ENCODE measurements around the gene NFKB2.
A peak's percentile ranks its signal among the peaks of the same experiment; 100 is the strongest.

NFKB2 gene

DNA sequence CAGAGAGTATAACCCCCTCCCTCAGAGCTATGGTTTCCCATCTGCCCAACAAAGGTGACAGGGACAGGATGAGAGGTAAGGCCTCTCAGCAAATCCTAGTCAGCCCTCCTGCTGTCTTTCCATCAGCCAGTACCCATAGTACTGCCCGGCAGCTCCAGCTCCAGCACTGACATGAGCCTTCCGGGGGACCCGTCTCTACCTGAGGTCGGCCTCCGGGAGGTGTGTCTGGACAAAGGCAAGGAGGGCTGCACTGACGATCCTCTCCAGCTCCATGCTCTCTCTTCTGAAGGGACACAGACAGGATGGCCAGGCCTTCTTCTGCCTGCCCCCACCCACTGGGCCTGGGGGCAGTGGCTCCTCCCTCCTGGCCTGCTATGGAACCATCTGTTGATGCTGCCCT lies 29.4 kb downstream of the NFKB2 start:
- DNase-seq: no peak

DNA sequence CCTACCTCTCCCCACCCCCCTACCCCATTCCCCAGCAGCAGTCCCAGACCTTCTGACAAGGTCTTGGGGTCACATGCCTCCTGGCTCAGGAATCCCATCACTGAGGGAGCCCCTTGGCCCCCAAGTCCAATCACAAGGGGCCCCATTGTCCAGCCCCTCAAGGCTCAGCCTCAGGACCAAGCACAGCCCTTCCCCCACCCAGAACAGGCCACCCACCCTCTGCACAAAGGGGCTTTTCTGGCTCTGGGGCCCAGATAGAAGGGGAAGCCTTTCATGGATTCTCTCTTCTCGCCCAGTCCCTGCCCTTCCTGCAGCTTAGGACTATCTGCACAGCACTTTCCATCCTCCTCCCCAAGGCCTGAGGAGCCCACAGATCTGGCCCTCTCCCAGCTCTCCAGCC lies 29.9 kb downstream of the NFKB2 start:
- no peak for DNase-seq

DNA sequence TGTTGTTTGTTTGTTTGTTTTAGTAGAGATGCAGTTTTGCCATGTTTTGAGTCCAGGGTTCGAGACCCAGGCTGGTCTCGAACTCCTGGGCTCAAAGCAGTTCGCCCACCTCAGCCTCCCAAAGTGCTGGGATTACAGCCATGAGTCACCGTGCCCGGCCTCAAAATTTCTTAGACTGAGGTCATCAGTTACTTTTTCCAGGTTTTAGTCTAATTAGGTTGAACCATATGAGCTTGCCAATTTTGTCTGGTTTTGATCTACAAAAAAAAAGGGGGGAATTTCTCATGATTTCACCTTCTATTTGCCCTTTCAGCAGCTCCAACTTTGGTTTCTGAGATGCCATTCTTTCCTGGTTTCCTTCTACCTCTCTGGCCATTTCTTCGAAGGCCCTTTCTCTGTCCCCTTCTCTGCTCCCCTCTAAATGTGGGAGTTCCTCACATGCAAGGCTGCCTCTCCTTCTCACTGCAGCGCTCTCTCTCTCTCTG lies 31.3 kb downstream of the NFKB2 start:
- no peak for DNase-seq

GRCh38 chr10:102429468-102429867 lies 34.0 kb downstream of the NFKB2 start:
- DNase-seq: no peak

DNA sequence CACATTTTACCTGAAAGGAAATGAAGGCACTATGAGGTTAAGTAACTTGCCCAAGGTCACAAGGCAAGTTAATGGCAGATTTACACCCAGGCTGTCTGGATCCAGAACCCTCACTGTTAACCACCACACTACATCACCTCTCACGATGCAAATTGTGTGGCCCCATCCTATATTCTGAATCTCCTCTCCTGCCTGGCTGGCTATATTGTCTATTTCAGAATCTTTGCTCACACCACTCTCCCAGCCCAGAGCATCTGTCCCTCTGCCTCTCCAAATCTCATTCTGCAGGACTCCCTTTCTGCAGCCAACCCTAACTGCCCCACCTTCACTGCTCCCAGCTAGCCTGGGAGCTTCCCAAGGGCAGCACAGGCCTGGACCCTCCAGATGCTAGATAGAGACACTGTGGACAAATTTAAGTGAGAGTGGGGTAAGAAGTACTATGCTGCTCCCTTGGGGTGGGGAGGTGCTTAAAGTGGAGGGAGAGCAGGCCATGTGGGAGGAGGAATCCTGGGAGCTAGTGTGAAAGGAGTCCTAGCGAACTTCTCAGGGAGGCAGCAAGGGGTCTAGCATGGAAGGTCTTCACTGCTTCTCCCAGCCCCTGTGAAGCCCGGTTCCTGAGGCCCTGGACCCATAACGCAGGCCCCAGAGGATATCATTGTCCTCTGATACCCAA lies 36.1 kb downstream of the NFKB2 start:
- DNase-seq: no peak

- DNase-seq: peak; percentile 85
Measured at GRCh38 chr10:102432162-102432950, 36.9 kb downstream of the NFKB2 start, which contains the start of gene CUEDC2. CUEDC2 (minus strand) TSS chr10:102432574; CDS start chr10:102425188, 7,386 bp downstream.

DNA sequence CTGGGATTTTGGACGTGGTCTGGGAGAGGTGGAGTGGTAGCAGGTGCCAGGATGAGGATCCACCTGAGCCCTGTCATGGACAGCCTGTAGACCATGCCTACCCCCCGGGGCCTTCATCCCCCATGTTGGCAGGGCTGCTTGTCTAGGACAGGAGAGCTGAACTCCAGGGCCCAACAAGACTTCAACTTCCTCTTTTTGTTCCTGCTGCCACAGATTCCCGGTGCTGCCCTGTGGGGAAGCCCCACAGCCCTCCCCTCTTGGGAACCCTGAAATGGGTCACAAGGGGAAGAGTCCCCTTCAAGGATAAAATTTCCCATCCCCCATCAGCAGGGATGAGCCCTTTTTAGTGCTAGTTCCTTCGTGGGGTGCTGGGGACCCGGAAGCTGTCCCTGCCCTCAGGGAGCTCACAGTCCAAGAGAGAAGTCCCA lies 38.1 kb downstream of the NFKB2 start:
- no peak for DNase-seq

- DNase-seq: no peak
Measured at GRCh38 chr10:102434394-102435132, 39.1 kb downstream of the NFKB2 start.

GRCh38 chr10:102435133-102435497 lies 39.6 kb downstream of the NFKB2 start:
- no peak for DNase-seq

DNA sequence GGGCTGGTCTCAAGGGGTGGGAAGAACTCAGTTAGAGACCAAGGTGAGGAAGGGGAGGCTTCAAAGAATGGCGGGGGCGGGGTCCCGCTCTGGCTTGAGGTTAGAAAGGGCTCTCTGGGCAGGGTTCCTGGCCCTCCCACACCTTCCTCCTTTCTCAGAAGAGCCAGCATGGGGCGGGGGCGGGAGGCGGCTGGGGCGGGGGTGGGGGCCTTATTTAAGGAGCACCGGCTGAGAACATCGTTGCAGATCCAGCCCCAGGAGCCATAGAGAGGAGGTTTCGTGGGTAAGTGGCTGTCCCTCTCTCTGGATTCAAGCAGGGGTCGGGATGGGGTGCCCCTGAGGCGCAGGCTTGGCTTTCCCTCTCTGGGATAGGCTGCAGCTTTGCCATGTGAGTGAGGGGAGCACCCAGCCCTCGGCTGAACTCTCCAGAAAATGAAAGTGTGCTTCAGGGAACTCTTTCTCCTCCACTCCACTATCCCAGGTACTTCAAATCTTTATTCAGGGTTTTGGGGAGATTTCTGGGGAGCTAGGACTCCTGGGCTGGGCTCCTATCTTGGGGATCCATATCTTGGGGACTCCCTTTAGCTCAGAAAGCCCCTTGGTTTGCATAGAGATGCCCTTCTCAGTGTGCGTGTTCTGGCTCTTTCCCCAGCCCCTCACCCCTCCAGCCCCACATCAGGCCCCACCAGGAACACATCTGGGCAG lies 40.2 kb downstream of the NFKB2 start:
- DNase-seq: peak; percentile 11

GRCh38 chr10:102436312-102436711 lies 40.8 kb downstream of the NFKB2 start:
- DNase-seq: no peak

GRCh38 chr10:102437515-102437914 lies 42.0 kb downstream of the NFKB2 start:
- no peak for DNase-seq

GRCh38 chr10:102438374-102438773 lies 42.9 kb downstream of the NFKB2 start:
- no peak for DNase-seq

GRCh38 chr10:102444851-102445250 lies 49.3 kb downstream of the NFKB2 start:
- DNase-seq: no peak

DNA sequence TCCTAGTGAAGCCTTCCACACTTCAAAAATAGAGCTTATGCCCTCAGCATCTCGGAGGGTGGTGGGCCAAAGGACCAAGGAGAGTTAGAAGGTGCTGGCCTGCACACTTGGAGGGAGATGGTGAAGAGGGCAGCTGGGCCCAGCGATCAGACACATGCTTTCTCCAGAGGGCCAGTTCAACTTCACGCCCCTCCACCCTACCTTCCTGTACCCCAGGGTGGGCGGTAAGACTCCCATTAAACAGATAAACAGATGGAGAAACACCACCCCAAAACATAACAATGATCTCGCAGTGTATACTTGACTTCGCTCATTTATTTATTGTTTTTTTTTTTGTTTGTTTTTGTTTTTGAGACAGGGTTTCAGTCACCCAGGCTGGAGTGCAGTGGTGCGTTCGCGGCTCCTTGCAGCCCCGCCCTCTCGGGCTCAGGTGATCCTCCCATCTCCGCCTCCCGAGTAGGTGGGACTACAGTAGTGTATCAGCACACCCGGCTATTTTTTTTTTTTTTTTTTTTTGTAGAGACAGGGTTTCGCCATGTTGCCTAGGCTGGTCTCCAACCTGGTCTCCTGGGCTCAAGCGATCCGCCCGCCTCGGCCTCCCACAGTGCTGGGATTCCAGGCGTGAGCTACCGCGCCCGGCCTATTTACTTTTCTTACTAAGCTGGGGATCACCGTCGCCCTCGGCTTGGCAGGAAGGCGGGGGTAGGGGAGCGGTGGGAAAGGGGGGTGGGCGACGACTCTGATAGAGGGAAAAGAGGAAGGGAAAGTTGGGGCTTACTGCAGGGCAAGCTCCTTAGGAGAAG lies 54.0 kb downstream of the NFKB2 start:
- DNase-seq: peak; percentile 58

- no peak for DNase-seq
Measured at GRCh38 chr10:102450124-102450373, 54.5 kb downstream of the NFKB2 start.

DNA sequence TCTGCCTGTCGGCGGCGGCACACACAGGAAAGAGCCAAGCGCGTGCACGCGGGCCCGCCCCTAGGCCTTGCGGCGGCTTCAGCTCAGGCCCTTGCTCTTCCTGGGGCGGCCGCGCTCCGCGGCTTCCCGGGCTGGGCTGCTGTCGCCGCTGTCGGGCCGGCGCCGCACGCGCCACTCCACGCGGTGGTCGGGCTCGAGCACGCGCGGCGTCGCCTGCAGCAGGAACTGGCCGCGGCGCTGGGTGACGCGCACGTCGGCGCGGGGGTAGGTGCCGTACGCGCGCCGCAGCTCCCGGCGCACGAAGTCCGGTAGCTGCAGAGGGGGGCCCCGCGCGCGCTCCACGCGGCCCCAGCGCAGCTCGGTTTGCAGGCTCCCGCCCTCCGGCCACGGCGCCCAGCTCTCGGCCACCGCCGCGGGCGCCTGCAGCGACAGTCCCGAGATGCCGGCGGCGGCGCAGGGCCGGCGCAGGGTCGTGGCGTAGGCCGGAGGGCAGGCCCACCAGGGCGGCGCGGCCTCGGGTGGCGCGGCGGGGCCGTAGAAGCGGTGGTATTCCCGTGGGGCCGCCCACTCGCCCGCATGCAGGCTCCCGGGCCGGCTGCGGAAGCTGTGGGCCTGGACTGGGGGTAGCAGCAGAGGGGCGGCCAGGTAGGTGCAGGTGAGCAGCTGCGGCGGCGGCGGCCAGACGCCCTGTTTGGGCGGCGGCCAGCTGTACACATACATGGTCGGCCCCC lies 55.0 kb downstream of the NFKB2 start:
- DNase-seq: peak; percentile 33

DNA sequence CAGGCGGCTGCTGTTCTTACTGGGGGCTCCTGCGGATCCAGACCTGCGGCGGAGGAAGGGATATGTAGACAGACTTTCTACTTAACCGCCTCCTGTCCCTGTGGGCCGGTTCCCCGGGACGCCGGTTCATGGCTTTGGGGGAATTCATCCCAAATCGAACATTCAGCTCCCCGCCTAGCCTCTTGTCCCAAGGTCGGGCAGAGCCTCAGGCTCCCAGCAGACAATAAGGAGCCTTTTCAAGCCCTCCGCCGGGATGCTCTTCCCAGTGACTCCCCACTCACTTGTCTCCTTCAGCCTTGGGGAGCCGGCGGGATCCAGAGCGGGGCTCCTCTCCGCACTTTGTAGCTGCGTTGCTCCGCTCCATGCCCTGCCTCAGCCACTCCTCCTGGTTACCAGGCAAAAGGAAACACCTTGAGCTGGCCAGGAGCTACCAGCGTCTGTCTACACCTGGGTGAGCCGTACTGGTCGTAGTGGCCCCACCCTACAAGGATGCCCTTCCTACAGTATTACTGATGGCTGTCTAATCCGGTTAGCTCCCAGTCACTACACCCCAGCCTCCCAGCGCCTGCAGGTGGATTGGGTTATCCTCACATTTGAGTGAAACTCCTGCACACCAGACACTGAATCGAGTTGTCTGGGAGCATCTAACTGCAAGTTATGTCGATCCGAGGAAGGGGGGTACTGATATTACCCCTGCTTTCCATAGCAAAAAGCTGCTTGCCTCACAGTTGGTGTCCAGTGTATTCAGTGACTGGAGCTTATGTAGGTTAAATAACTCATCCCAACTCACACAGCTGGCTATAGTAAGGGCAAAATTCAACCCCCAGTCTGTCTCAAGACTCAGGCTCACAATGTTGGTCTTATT lies 55.8 kb downstream of the NFKB2 start, which contains the start of gene C10orf95:
C10orf95 (minus strand) TSS at position 439 of the 865 bp plus-strand sequence. CDS start 450 bp downstream, outside the sequence.
- DNase-seq: no peak

Data from DMS79 (cell line).